Brain microvascular endothelial cell (primary cell): ENCODE measurements around the gene PRKG1.
"Not testable (repeated sequence)": the region's sequence is repeated elsewhere in the genome, so short reads cannot be mapped to it uniquely, and the experiment has no call there.

ENCODE experiments used
- DNase-seq: peaks from one replicate; pipeline ENCODE4 v3.0.0-alpha.2; 2020
- H3K27ac ChIP-seq: fragments of 250-450 bp; sonication (Bioruptor Pico); 2 replicates; pipeline ENCODE4 v1.5.1; 2020; ENCODE audit warnings: mild to moderate bottlenecking, moderate library complexity
- H3K27me3 ChIP-seq: fragments of 250-450 bp; sonication (Bioruptor Pico); replicated peaks from 2 replicates; pipeline ENCODE4 v1.5.1; 2020; ENCODE audit warnings: mild to moderate bottlenecking
- H3K36me3 ChIP-seq: fragments of 250-450 bp; sonication (Bioruptor Pico); replicated peaks from 2 replicates; pipeline ENCODE4 v1.5.1; 2020; ENCODE audit warnings: mild to moderate bottlenecking
- H3K4me3 ChIP-seq: 2 replicates; pipeline ENCODE4 v1.5.1; 2011; ENCODE audit warnings: low read depth, mild to moderate bottlenecking, control low read depth, low read length, moderate library complexity
- in situ Hi-C: cut with HindIII; loops from 2 replicates; pipeline ENCODE4 v1.10.0; 2017; ENCODE audit warnings: low sequenced_read_pairs, low pct_ligation_motif_present
- TF ChIP-seq, protein P1 (sequence below): IDR thresholded peaks from 2 replicates; pipeline ENCODE4 v1.5.1; 2011; ENCODE audit warnings: low read depth, mild to moderate bottlenecking, moderate library complexity, low read length, control low read depth, inconsistent platforms; ENCODE audit errors: missing control alignments

The PRKG1 gene

GRCh38 chr10:51206500-51206899, 132.2 kb downstream of the PRKG1 start:
- no peak for DNase-seq
- Histone ChIP-seq H3K27me3 (no peaks in the 10 kb centered on the region), H3K27ac (no peak overlapping the region), H3K36me3 (no peaks in the 10 kb centered on the region), H3K4me3 (no peak overlapping the region)
- in situ Hi-C loops: no loop called here
- TF ChIP-seq, protein P1, sequence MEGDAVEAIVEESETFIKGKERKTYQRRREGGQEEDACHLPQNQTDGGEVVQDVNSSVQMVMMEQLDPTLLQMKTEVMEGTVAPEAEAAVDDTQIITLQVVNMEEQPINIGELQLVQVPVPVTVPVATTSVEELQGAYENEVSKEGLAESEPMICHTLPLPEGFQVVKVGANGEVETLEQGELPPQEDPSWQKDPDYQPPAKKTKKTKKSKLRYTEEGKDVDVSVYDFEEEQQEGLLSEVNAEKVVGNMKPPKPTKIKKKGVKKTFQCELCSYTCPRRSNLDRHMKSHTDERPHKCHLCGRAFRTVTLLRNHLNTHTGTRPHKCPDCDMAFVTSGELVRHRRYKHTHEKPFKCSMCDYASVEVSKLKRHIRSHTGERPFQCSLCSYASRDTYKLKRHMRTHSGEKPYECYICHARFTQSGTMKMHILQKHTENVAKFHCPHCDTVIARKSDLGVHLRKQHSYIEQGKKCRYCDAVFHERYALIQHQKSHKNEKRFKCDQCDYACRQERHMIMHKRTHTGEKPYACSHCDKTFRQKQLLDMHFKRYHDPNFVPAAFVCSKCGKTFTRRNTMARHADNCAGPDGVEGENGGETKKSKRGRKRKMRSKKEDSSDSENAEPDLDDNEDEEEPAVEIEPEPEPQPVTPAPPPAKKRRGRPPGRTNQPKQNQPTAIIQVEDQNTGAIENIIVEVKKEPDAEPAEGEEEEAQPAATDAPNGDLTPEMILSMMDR: no peak

GRCh38 chr10:51212937-51213336, 138.7 kb downstream of the PRKG1 start:
- in situ Hi-C loops, H3K27ac ChIP-seq, DNase-seq, H3K36me3 ChIP-seq, H3K27me3 ChIP-seq, H3K4me3 ChIP-seq: not testable (repeated sequence)

DNA sequence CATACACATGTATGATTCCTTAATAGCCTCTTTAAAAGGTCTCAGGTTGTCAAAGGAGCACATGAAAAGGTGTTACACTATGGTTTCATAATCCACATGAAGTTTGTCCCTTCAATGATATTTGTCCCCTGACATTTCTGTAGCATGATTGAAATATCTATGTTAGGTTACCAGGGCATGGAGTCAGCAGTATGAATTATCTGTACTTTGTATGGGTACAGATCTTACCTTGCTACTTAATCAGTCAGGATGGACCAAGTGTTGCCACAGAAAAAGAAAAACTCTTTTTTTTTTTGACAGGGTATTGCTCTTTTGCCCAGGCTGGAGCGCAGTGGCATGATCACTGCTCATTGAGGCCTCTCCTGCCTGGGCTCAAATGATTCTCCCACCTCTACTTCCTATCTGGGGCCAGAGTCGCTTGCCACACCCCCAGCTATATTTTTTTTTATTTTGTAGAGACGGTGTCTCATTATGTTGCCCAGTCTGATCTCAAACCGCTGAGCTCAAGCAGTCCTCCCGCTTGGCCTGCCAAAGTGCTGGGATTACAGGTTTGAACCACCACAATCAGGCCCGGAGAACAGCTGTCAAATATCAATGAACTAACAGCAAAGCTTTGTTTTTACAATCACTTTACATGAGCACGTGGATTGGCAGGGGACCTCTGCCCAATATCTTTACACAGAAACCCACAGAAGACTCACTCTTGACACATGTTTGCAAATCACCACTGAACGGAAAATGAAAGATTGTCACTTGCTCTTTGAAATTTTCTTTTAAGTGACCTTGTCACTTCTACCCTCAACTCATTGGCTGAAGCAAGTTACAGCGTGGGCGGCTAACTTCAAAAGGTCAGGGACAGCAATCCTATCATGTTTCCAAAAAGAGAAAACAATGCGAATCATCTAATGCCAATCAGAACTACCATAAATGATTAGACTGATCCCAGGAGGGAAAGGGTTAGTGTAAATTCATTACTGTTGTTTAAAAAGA, 140.2 kb downstream of the PRKG1 start:
- DNase-seq: no peak
- no peak overlapping the region for H3K4me3 ChIP-seq
- H3K27me3 ChIP-seq: no peaks in the 10 kb centered on the region
- H3K27ac ChIP-seq: no peak overlapping the region
- TF ChIP-seq, protein P1: no peak
- in situ Hi-C loops: no loop called here
- no peaks in the 10 kb centered on the region for H3K36me3 ChIP-seq

DNA sequence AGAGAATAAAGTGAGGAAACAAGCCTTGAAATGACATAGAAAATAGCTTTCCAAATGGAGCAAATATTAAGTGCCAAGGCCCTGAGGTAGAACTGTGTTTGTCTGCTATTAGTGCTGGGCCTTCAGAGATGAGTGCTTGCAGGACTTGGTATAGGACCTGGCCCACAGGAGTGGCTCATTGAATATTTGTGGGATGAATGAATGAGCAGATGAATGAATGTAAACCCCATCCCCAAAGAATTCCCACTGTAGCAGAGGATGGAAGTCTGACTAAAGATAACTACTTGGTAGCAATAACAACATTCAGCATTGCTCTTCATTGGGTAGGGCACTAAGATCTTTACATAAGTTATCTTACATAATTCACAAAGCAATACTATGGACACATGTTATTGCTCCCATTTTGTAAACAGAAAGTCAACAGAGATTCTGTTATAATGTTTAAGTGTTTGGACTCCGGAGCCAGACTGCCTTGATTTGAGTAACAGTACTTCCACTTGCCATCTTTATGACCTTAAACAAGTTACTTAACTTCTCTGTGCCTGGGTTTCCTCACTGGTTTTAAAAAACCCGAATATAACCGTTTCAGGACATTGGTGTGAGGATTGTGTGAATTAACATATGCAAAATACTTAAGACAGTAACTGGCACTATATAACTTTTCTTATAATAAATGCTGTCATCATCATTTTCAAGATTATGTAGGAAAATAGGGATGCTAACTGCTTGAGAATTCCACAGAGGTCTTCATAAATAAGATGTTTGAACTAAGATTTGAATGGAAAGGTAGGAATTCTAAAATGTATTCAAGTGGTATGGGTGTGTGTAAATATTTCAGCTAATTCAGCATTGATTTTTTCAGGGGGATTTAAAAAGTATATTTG, 141.9 kb downstream of the PRKG1 start:
- in situ Hi-C loops: no loop called here
- no peak overlapping the region for H3K4me3 ChIP-seq
- H3K36me3 ChIP-seq: no peaks in the 10 kb centered on the region
- no peaks in the 10 kb centered on the region for H3K27me3 ChIP-seq
- TF ChIP-seq, protein P1: no peak
- H3K27ac ChIP-seq: no peak overlapping the region
- no peak for DNase-seq

- TF ChIP-seq, protein P1: no peak
- in situ Hi-C loops: no loop called here
- no peak overlapping the region for H3K4me3 ChIP-seq
- H3K27me3 ChIP-seq: no peaks in the 10 kb centered on the region
- DNase-seq: no peak
- H3K27ac ChIP-seq: no peak overlapping the region
- H3K36me3 ChIP-seq: no peaks in the 10 kb centered on the region
Observed at GRCh38 chr10:51217505-51217904, 143.2 kb downstream of the PRKG1 start.

GRCh38 chr10:51224671-51225161, 150.4 kb downstream of the PRKG1 start:
- DNase-seq: no peak
- TF ChIP-seq, protein P1: no peak
- Histone ChIP-seq H3K36me3 (no peaks in the 10 kb centered on the region), H3K27me3 (no peaks in the 10 kb centered on the region), H3K27ac (no peak overlapping the region), H3K4me3 (no peak overlapping the region)
- in situ Hi-C loops: no loop called here
